ENCODE data around the gene DEF6. TPM values are rescaled to one million over a fixed set of nuclear protein-coding genes. Genes with fewer than 3 reads are reported as not detected.

DEF6 gene
- total and polyA plus RNA-seq, 2 of the 13 experiments (the other 11 are each of a cell fraction or from before 2014, with no cell fraction given): 5.2 to 10.0 TPM

DNA sequence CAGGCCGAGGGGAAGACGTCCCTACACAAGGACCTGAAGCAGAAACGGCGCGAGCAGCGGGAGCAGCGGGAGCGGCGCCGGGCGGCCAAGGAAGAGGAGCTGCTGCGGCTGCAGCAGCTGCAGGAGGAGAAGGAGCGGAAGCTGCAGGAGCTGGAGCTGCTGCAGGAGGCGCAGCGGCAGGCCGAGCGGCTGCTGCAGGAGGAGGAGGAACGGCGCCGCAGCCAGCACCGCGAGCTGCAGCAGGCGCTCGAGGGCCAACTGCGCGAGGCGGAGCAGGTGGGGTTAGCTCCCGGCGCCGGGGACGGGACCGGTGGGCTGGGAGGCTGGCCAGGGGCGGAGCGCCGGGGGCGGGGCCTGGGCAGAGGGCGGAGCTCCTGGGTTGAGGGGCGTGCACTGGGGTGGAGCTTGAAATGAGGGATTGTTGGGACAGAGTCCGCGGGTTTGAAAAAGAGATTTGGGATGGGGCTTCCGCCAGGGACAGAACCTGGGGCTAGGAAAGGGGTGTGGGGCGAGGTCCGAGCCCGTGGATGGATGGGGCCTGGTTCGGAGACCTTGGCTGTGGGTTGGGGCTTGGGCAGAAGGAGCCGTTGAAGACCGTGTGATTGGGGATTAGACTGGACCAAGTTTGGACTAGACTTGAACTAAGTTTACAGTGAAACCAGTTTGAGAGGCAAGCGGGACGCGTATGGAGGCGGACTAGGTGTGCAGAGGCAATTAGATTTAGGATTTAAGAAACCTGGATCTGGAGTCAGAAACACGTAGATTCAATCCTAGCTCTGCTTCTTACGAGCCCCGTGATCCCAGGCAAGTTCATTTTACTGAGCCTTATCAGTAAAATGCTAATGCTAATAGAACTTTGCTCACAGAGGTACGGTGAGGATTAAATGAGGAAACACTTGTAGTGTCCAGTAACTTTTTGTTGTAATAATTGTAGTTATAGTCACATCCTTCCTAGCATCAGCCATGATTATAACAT, 20.9 kb downstream of the DEF6 start (continued):
- TF ChIP-seq, protein P1, sequence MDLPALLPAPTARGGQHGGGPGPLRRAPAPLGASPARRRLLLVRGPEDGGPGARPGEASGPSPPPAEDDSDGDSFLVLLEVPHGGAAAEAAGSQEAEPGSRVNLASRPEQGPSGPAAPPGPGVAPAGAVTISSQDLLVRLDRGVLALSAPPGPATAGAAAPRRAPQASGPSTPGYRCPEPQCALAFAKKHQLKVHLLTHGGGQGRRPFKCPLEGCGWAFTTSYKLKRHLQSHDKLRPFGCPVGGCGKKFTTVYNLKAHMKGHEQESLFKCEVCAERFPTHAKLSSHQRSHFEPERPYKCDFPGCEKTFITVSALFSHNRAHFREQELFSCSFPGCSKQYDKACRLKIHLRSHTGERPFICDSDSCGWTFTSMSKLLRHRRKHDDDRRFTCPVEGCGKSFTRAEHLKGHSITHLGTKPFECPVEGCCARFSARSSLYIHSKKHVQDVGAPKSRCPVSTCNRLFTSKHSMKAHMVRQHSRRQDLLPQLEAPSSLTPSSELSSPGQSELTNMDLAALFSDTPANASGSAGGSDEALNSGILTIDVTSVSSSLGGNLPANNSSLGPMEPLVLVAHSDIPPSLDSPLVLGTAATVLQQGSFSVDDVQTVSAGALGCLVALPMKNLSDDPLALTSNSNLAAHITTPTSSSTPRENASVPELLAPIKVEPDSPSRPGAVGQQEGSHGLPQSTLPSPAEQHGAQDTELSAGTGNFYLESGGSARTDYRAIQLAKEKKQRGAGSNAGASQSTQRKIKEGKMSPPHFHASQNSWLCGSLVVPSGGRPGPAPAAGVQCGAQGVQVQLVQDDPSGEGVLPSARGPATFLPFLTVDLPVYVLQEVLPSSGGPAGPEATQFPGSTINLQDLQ (CRISPR knock-in tag; IDR thresholded peaks at IDR 0.05): no peak; the same call in 1 of the 2 replicates
- TF ChIP-seq KAT8 (CRISPR knock-in tag; IDR thresholded peaks at IDR 0.05) (peak; percentile 56; the same call in 1 of the 2 replicates), ZFP41 (CRISPR knock-in tag; IDR thresholded peaks at IDR 0.05; ENCODE audit: borderline replicate concordance) (peak; percentile 72; the same call in 1 of the 2 replicates), ZNF550 (CRISPR knock-in tag; IDR thresholded peaks at IDR 0.05; ENCODE audit: borderline replicate concordance) (no peak), ZNF205 (CRISPR knock-in tag; IDR thresholded peaks at IDR 0.05) (peak; percentile 69; the same call in 1 of the 2 replicates), CBX1 (IDR thresholded peaks at IDR 0.05; ENCODE audit: low read depth) (no peak), ZNF430 (CRISPR knock-in tag; IDR thresholded peaks at IDR 0.05) (peak; percentile 97), KDM3A (CRISPR knock-in tag; IDR thresholded peaks at IDR 0.05; ENCODE audit: low read depth) (peak; percentile 92), MAFF (IDR thresholded peaks at IDR 0.05; ENCODE audit: low read depth, low read length) (no peak), TMF1 (CRISPR knock-in tag; IDR thresholded peaks at IDR 0.05; ENCODE audit: low read depth) (peak; percentile 84), KDM4B (CRISPR knock-in tag; IDR thresholded peaks at IDR 0.05) (no peak), NFE2L1 (CRISPR knock-in tag; IDR thresholded peaks at IDR 0.05; ENCODE audit: borderline replicate concordance) (no peak), KDM2A (CRISPR knock-in tag; IDR thresholded peaks at IDR 0.05; ENCODE audit: borderline replicate concordance, low read depth) (peak; percentile 87), ZNF598 (CRISPR knock-in tag; IDR thresholded peaks at IDR 0.05; ENCODE audit: borderline replicate concordance) (0 out of 2 replicates have a peak, but pooled peaks have one; percentile 62), ZSCAN31 (CRISPR knock-in tag; IDR thresholded peaks at IDR 0.05; ENCODE audit: low read depth) (peak; percentile 83)
- TF ChIP-seq, protein P2, sequence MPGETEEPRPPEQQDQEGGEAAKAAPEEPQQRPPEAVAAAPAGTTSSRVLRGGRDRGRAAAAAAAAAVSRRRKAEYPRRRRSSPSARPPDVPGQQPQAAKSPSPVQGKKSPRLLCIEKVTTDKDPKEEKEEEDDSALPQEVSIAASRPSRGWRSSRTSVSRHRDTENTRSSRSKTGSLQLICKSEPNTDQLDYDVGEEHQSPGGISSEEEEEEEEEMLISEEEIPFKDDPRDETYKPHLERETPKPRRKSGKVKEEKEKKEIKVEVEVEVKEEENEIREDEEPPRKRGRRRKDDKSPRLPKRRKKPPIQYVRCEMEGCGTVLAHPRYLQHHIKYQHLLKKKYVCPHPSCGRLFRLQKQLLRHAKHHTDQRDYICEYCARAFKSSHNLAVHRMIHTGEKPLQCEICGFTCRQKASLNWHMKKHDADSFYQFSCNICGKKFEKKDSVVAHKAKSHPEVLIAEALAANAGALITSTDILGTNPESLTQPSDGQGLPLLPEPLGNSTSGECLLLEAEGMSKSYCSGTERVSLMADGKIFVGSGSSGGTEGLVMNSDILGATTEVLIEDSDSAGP (CRISPR knock-in tag; IDR thresholded peaks at IDR 0.05; ENCODE audit: borderline replicate concordance): peak; percentile 93; the same call in 1 of the 2 replicates
- TF ChIP-seq, protein P3, sequence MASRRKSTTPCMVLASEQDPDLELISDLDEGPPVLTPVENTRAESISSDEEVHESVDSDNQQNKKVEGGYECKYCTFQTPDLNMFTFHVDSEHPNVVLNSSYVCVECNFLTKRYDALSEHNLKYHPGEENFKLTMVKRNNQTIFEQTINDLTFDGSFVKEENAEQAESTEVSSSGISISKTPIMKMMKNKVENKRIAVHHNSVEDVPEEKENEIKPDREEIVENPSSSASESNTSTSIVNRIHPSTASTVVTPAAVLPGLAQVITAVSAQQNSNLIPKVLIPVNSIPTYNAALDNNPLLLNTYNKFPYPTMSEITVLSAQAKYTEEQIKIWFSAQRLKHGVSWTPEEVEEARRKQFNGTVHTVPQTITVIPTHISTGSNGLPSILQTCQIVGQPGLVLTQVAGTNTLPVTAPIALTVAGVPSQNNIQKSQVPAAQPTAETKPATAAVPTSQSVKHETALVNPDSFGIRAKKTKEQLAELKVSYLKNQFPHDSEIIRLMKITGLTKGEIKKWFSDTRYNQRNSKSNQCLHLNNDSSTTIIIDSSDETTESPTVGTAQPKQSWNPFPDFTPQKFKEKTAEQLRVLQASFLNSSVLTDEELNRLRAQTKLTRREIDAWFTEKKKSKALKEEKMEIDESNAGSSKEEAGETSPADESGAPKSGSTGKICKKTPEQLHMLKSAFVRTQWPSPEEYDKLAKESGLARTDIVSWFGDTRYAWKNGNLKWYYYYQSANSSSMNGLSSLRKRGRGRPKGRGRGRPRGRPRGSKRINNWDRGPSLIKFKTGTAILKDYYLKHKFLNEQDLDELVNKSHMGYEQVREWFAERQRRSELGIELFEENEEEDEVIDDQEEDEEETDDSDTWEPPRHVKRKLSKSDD (CRISPR knock-in tag; IDR thresholded peaks at IDR 0.05; ENCODE audit: low read depth): no peak
- TF ChIP-seq, protein P4, sequence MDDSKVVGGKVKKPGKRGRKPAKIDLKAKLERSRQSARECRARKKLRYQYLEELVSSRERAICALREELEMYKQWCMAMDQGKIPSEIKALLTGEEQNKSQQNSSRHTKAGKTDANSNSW (CRISPR knock-in tag; IDR thresholded peaks at IDR 0.05; ENCODE audit: borderline replicate concordance): no peak; the same call in 1 of the 2 replicates
- TF ChIP-seq, protein P5, sequence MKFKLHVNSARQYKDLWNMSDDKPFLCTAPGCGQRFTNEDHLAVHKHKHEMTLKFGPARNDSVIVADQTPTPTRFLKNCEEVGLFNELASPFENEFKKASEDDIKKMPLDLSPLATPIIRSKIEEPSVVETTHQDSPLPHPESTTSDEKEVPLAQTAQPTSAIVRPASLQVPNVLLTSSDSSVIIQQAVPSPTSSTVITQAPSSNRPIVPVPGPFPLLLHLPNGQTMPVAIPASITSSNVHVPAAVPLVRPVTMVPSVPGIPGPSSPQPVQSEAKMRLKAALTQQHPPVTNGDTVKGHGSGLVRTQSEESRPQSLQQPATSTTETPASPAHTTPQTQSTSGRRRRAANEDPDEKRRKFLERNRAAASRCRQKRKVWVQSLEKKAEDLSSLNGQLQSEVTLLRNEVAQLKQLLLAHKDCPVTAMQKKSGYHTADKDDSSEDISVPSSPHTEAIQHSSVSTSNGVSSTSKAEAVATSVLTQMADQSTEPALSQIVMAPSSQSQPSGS (CRISPR knock-in tag; IDR thresholded peaks at IDR 0.05): peak; percentile 29

Measured in HepG2 (cell line).